ENCODE results near the gene SH3BGRL2.
A peak's percentile ranks its signal among the peaks of the same experiment; 100 is the strongest.

The SH3BGRL2 gene

GRCh38 chr6:79640146-79641111 is 9.3 kb downstream of the SH3BGRL2 start:
- ChIA-PET CTCF (interaction anchor here (1.2 to 1.3 kb wide), 2 partner anchors 30 to 228 kb away, joined by 3 to 5 read pairs; no protein-coding TSS in a partner anchor), POLR2A (interaction anchor here (0.6 to 2.5 kb wide), 3 partner anchors 9 to 466 kb away, joined by 3 to 9 read pairs (median 3); partner anchors contain the start of genes BCKDHB and SH3BGRL2)
- DNase-seq (ENCODE audit: extremely low spot score), result no peak
- TF ChIP-seq, protein P1, sequence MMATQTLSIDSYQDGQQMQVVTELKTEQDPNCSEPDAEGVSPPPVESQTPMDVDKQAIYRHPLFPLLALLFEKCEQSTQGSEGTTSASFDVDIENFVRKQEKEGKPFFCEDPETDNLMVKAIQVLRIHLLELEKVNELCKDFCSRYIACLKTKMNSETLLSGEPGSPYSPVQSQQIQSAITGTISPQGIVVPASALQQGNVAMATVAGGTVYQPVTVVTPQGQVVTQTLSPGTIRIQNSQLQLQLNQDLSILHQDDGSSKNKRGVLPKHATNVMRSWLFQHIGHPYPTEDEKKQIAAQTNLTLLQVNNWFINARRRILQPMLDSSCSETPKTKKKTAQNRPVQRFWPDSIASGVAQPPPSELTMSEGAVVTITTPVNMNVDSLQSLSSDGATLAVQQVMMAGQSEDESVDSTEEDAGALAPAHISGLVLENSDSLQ (IDR thresholded peaks at IDR 0.05), result peak; percentile 70
- TF ChIP-seq FOXK2 (IDR thresholded peaks at IDR 0.05), result no peak

GRCh38 chr6:79646006-79646405 is 14.9 kb downstream of the SH3BGRL2 start:
- DNase-seq (ENCODE audit: extremely low spot score), result no peak
- TF ChIP-seq SUZ12 (IDR thresholded peaks at IDR 0.05) (no peak), FOXA1 (IDR thresholded peaks at IDR 0.05) (no peak), ELF4 (IDR thresholded peaks at IDR 0.05) (no peak), L3MBTL2 (conservative IDR thresholded peaks at IDR 0.05) (no peak), ARNT (IDR thresholded peaks at IDR 0.05) (no peak), FOXK2 (IDR thresholded peaks at IDR 0.05) (no peak), CTBP1 (IDR thresholded peaks at IDR 0.05; ENCODE audit: borderline replicate concordance) (no peak), LEF1 (IDR thresholded peaks at IDR 0.05; ENCODE audit: borderline replicate concordance) (no peak), HDGF (IDR thresholded peaks at IDR 0.05; ENCODE audit: borderline replicate concordance) (no peak), FOXM1 (IDR thresholded peaks at IDR 0.05; ENCODE audit: borderline replicate concordance) (no peak), BHLHE40 (IDR thresholded peaks at IDR 0.05; ENCODE audit: borderline replicate concordance) (no peak), NFRKB (IDR thresholded peaks at IDR 0.05) (no peak), SP1 (IDR thresholded peaks at IDR 0.05) (no peak), TARDBP (IDR thresholded peaks at IDR 0.05) (no peak)
- TF ChIP-seq, protein P1 (IDR thresholded peaks at IDR 0.05), result no peak

DNA sequence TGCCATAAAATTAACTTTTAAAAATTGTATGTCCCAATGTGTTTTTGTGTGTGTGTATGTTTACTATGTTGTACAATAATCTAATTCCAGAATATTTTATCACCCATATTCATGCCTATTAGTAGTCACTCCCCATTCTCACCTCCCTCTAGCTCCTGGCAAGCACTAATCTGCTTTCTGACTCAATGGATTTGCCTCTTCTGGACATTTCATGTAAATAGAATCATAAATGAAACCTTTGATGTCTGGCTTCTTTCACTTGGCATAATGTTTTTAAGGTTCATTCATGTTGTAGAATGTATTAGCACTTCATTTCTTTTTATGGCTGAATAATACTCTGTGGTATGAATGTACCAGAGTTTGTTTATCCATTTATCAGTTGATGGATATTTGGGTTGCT is 15.4 kb downstream of the SH3BGRL2 start:
- POLR2A ChIA-PET, result no interaction called here

More at GRCh38 chr6:79646006-79646405, 14.9 kb downstream of the SH3BGRL2 start:
- ChIA-PET POLR2A (interaction anchor here (1.0 kb wide), 1 partner anchor 15 kb away, joined by 3 read pairs; the partner anchor contains the start of gene SH3BGRL2), CTCF (interaction anchor here (0.6 to 0.7 kb wide), 2 partner anchors 198 to 590 kb away, joined by 3 to 6 read pairs; no protein-coding TSS in a partner anchor)

GRCh38 chr6:79647741-79648140 is 16.6 kb downstream of the SH3BGRL2 start:
- CTCF ChIA-PET, result no interaction called here
- no peak for TF ChIP-seq BHLHE40 (IDR thresholded peaks at IDR 0.05; ENCODE audit: borderline replicate concordance)
- no peak for TF ChIP-seq L3MBTL2 (conservative IDR thresholded peaks at IDR 0.05)
- TF ChIP-seq TARDBP (IDR thresholded peaks at IDR 0.05), result no peak
- TF ChIP-seq ARNT (IDR thresholded peaks at IDR 0.05), result no peak
- TF ChIP-seq NFRKB (IDR thresholded peaks at IDR 0.05), result no peak
- no peak for TF ChIP-seq FOXM1 (IDR thresholded peaks at IDR 0.05; ENCODE audit: borderline replicate concordance)
- no peak for TF ChIP-seq CTBP1 (IDR thresholded peaks at IDR 0.05; ENCODE audit: borderline replicate concordance)
- TF ChIP-seq, protein P1 (IDR thresholded peaks at IDR 0.05), result no peak
- TF ChIP-seq FOXK2 (IDR thresholded peaks at IDR 0.05), result no peak
- TF ChIP-seq SUZ12 (IDR thresholded peaks at IDR 0.05), result no peak
- TF ChIP-seq ZNF384 (IDR thresholded peaks at IDR 0.05), result no peak
- TF ChIP-seq ELF4 (IDR thresholded peaks at IDR 0.05), result no peak
- no peak for TF ChIP-seq SP1 (IDR thresholded peaks at IDR 0.05)
- no peak for TF ChIP-seq HDGF (IDR thresholded peaks at IDR 0.05; ENCODE audit: borderline replicate concordance)
- TF ChIP-seq FOXA1 (IDR thresholded peaks at IDR 0.05), result no peak
- no peak for TF ChIP-seq LEF1 (IDR thresholded peaks at IDR 0.05; ENCODE audit: borderline replicate concordance)
- DNase-seq (ENCODE audit: extremely low spot score), result no peak
- POLR2A ChIA-PET, result no interaction called here

More for the DNA sequence above, 15.4 kb downstream of the SH3BGRL2 start:
- TF ChIP-seq ELF4 (IDR thresholded peaks at IDR 0.05) (no peak), ZNF384 (IDR thresholded peaks at IDR 0.05) (no peak), BHLHE40 (IDR thresholded peaks at IDR 0.05; ENCODE audit: borderline replicate concordance) (no peak)
- CTCF ChIA-PET, result no interaction called here
- no peak for DNase-seq (ENCODE audit: extremely low spot score)

GRCh38 chr6:79648328-79648727 is 17.2 kb downstream of the SH3BGRL2 start:
- DNase-seq (ENCODE audit: extremely low spot score), result no peak
- TF ChIP-seq FOXA1 (IDR thresholded peaks at IDR 0.05), result no peak
- TF ChIP-seq FOXK2 (IDR thresholded peaks at IDR 0.05), result no peak
- no peak for TF ChIP-seq L3MBTL2 (conservative IDR thresholded peaks at IDR 0.05)
- CTCF ChIA-PET, result no interaction called here
- POLR2A ChIA-PET, result no interaction called here

GRCh38 chr6:79649016-79649415 is 17.9 kb downstream of the SH3BGRL2 start:
- TF ChIP-seq TARDBP (IDR thresholded peaks at IDR 0.05) (no peak), FOXM1 (IDR thresholded peaks at IDR 0.05; ENCODE audit: borderline replicate concordance) (no peak), FOXK2 (IDR thresholded peaks at IDR 0.05) (no peak), NFRKB (IDR thresholded peaks at IDR 0.05) (no peak), LEF1 (IDR thresholded peaks at IDR 0.05; ENCODE audit: borderline replicate concordance) (no peak), ARNT (IDR thresholded peaks at IDR 0.05) (no peak), L3MBTL2 (conservative IDR thresholded peaks at IDR 0.05) (no peak), ELF4 (IDR thresholded peaks at IDR 0.05) (no peak), BHLHE40 (IDR thresholded peaks at IDR 0.05; ENCODE audit: borderline replicate concordance) (no peak), SUZ12 (IDR thresholded peaks at IDR 0.05) (no peak), SP1 (IDR thresholded peaks at IDR 0.05) (no peak), FOXA1 (IDR thresholded peaks at IDR 0.05) (no peak), ZNF384 (IDR thresholded peaks at IDR 0.05) (no peak), HDGF (IDR thresholded peaks at IDR 0.05; ENCODE audit: borderline replicate concordance) (no peak), CTBP1 (IDR thresholded peaks at IDR 0.05; ENCODE audit: borderline replicate concordance) (no peak)
- TF ChIP-seq, protein P1 (IDR thresholded peaks at IDR 0.05), result no peak
- ChIA-PET POLR2A (interaction anchor here (0.7 kb wide), 1 partner anchor 8 kb away, joined by 3 read pairs; no protein-coding TSS in a partner anchor), CTCF (no interaction called here)
- DNase-seq (ENCODE audit: extremely low spot score), result no peak
